Breast epithelium (tissue), 4 donors: ENCODE results near the gene FSTL4. TPM values are rescaled to one million over a fixed set of nuclear protein-coding genes. Genes with fewer than 3 reads are reported as not detected.

Experiments
- DNase-seq, 2 donors: peaks; one replicate each; pipeline ENCODE4 v3.0.0-alpha.2; 2019; ENCODE audit warnings: low spot score in 2 of 2
- H3K27ac ChIP-seq, 2 donors: fragments of 200-600 bp; sonication (generic) in 1 of 2; one replicate each; pipeline ENCODE4 v1.5.1; 2016 to 2019; ENCODE audit warnings: mild to moderate bottlenecking in 1 of 2
- H3K27me3 ChIP-seq, 2 donors: fragments of 200-600 bp; sonication (generic) in 1 of 2; one replicate each; pipeline versions ENCODE4 v1.5.1 to v1.6.0; 2017 to 2019; ENCODE audit warnings: control low read depth in 1 of 2, mild to moderate bottlenecking in 1 of 2
- H3K36me3 ChIP-seq: fragments of 200-600 bp; one replicate; pipeline ENCODE4 v1.5.1; 2019
- H3K4me1 ChIP-seq, 2 donors: fragments of 200-600 bp; sonication (generic); one replicate each; pipeline ENCODE4 v1.5.1; 2016 to 2019; ENCODE audit warnings: control low read depth in 1 of 2
- H3K4me3 ChIP-seq, 3 donors: fragments of 200-600 bp; sonication (generic); 1 replicate in 2 of 3; 2 replicates in 1 of 3; pipeline ENCODE4 v1.5.1; 2016 to 2019; ENCODE audit warnings: mild to moderate bottlenecking in 3 of 3, moderate library complexity in 2 of 3
- H3K9me3 ChIP-seq, 2 donors: fragments of 200-600 bp; sonication (generic) in 1 of 2; one replicate each; pipeline ENCODE4 v1.5.1; 2016 to 2019; ENCODE audit warnings: control low read depth in 1 of 2
- POLR2A ChIP-seq: fragments of 450-650 bp; IDR thresholded peaks from one replicate; pipeline ENCODE4 v1.6.1; 2016; ENCODE audit warnings: antibody characterized with exemption, mild to moderate bottlenecking, moderate library complexity
- POLR2AphosphoS5 ChIP-seq, 3 donors: sonication (generic); formaldehyde crosslinking; IDR thresholded peaks; one replicate each; pipeline ENCODE4 v1.6.1; 2017; ENCODE audit warnings: antibody characterized with exemption in 3 of 3
- intact Hi-C: fragments of 100-400 bp; cut with DNase I; formaldehyde crosslinking; loops from one replicate; pipeline ENCODE4 v1.15.1; 2023; ENCODE audit warnings: low total_unique reads
- total RNA-seq, 3 donors: library from RNA; depleted of rRNA; stranded (reverse); fragments of >200 nt; gene quantifications; one replicate each; pipeline ENCODE4 v1.1.0, GENCODE V29; 2016
- TF ChIP-seq, protein P1 (sequence below), 3 donors: fragments of 450-650 bp; IDR thresholded peaks; one replicate each; pipeline ENCODE4 v1.5.1; 2016 to 2017; ENCODE audit warnings: antibody characterized with exemption in 3 of 3, mild to moderate bottlenecking in 3 of 3, moderate library complexity in 3 of 3

The FSTL4 gene
- total RNA-seq, 3 donors from 2014 or later, result 0.16 to 0.98 (median 0.88) TPM

DNA sequence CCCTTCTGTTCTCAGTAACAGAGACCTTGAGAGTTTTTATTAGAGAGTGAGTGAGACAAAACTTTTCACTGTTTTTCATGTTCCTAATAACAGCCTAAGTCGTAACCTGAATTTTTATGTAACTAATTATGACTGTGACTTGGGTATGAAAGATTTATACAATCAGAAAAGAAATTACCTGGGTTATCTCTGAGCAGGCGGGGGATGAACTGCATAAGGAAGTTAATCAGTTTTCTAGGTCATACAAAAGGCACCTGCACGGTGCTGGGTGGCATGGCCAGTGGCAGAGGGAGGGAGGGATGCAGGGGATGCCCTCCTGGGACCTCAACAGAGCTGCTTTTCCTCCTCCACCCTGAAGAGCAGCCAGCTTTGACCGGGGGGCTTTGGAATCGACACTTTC lies 340.7 kb downstream of the FSTL4 start:
- Histone ChIP-seq H3K4me3 (no peak overlapping the region), H3K4me1 (no peaks in the 10 kb centered on the region), H3K27me3 (no peaks in the 10 kb centered on the region), H3K36me3 (no peaks in the 10 kb centered on the region), H3K9me3 (no peaks in the 10 kb centered on the region), H3K27ac (no peak overlapping the region)
- no peak for DNase-seq
- intact Hi-C loops, result no loop called here
- TF ChIP-seq, protein P1, sequence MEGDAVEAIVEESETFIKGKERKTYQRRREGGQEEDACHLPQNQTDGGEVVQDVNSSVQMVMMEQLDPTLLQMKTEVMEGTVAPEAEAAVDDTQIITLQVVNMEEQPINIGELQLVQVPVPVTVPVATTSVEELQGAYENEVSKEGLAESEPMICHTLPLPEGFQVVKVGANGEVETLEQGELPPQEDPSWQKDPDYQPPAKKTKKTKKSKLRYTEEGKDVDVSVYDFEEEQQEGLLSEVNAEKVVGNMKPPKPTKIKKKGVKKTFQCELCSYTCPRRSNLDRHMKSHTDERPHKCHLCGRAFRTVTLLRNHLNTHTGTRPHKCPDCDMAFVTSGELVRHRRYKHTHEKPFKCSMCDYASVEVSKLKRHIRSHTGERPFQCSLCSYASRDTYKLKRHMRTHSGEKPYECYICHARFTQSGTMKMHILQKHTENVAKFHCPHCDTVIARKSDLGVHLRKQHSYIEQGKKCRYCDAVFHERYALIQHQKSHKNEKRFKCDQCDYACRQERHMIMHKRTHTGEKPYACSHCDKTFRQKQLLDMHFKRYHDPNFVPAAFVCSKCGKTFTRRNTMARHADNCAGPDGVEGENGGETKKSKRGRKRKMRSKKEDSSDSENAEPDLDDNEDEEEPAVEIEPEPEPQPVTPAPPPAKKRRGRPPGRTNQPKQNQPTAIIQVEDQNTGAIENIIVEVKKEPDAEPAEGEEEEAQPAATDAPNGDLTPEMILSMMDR (IDR thresholded peaks at IDR 0.05), result no peak

- H3K36me3 ChIP-seq, result no peaks in the 10 kb centered on the region
- intact Hi-C loops, result no loop called here
These were observed 342.6 kb downstream of the FSTL4 start for GRCh38 chr5:133269691-133270090.

DNA sequence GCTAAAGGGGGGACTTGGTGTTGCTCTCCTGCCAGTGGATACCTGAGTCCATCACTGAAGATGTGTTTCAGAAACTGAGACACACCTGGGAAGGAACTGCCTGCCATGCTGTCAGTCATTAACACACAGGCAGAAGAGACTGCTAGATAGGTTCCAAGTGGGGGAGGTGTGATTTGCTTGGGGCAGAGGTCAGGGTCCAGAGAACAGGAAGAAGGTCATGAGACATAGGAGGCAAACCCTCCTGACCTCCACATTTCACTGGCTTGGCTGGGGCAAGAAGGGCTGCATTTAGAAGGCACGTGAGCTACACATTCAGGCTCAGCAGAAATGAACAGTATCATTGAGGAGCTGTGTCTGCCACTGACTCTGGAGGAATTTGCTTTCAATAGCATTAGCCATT lies 344.7 kb downstream of the FSTL4 start:
- intact Hi-C loops, result no loop called here
- Histone ChIP-seq H3K27me3 (no peaks in the 10 kb centered on the region), H3K36me3 (no peaks in the 10 kb centered on the region), H3K4me1 (no peaks in the 10 kb centered on the region), H3K9me3 (no peaks in the 10 kb centered on the region), H3K4me3 (no peak overlapping the region), H3K27ac (no peak overlapping the region)
- no peak for DNase-seq
- TF ChIP-seq, protein P1 (IDR thresholded peaks at IDR 0.05), result no peak
- no peak for TF ChIP-seq POLR2AphosphoS5 (IDR thresholded peaks at IDR 0.05)
- TF ChIP-seq POLR2A, result no peak

More at GRCh38 chr5:133269691-133270090, 342.6 kb downstream of the FSTL4 start:
- no peak overlapping the region for H3K4me3 ChIP-seq
- no peak overlapping the region for H3K27ac ChIP-seq
- no peak for DNase-seq
- H3K4me1 ChIP-seq, result no peaks in the 10 kb centered on the region
- TF ChIP-seq, protein P1 (IDR thresholded peaks at IDR 0.05), result no peak
- no peak for TF ChIP-seq POLR2A
- TF ChIP-seq POLR2AphosphoS5 (IDR thresholded peaks at IDR 0.05), result no peak
- no peaks in the 10 kb centered on the region for H3K27me3 ChIP-seq
- H3K9me3 ChIP-seq, result no peaks in the 10 kb centered on the region

- H3K27ac ChIP-seq, result no peak overlapping the region
- no peaks in the 10 kb centered on the region for H3K36me3 ChIP-seq
- no peak for DNase-seq
- intact Hi-C loops, result no loop called here
- H3K4me1 ChIP-seq, result no peaks in the 10 kb centered on the region
- no peaks in the 10 kb centered on the region for H3K9me3 ChIP-seq
- TF ChIP-seq POLR2A (no peak), POLR2AphosphoS5 (IDR thresholded peaks at IDR 0.05) (no peak)
- TF ChIP-seq, protein P1 (IDR thresholded peaks at IDR 0.05), result no peak
- no peaks in the 10 kb centered on the region for H3K27me3 ChIP-seq
- no peak overlapping the region for H3K4me3 ChIP-seq
These were observed 345.4 kb downstream of the FSTL4 start for GRCh38 chr5:133266966-133267365.

DNA sequence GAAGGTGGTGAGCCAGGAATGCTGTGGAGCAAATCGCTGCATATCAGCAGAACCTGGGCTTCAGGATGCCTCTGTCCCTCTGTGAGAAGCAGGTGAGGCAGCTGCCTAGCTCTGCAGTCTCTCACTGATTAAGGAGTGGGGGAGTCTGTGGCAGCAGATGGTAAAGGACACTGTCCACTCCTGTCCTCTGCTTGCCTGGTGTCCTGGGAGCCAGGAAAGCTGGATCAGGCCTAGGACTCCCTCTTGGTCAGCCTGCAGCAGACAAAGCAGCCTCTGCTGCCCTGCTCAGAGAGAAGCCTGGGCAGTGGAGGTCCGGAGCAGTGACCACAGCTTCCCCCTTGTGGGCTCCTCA lies 345.8 kb downstream of the FSTL4 start:
- Histone ChIP-seq H3K27me3 (no peaks in the 10 kb centered on the region), H3K9me3 (no peaks in the 10 kb centered on the region), H3K4me3 (no peak overlapping the region), H3K4me1 (no peaks in the 10 kb centered on the region), H3K27ac (no peak overlapping the region), H3K36me3 (no peaks in the 10 kb centered on the region)
- TF ChIP-seq POLR2AphosphoS5 (IDR thresholded peaks at IDR 0.05), result no peak
- TF ChIP-seq, protein P1 (IDR thresholded peaks at IDR 0.05), result no peak
- TF ChIP-seq POLR2A, result no peak
- no peak for DNase-seq
- intact Hi-C loops, result no loop called here
